ENCODE results near the gene KIFBP. TPM values are rescaled to one million over a fixed set of nuclear protein-coding genes. Genes with fewer than 3 reads are reported as not detected.

KIFBP gene
- total and polyA plus RNA-seq, 2 donors (not counting 3 experiments of a cell fraction or from before 2014, with no cell fraction given): 17.6 to 39.8 TPM

- no peak overlapping the region for H3K4me3 ChIP-seq (replicated peaks in 1 of 3; ENCODE audit: insufficient read depth in 1 of 3, low read depth in 1 of 3, low read length in 3 of 3)
- CTCF ChIA-PET: no interaction called here
- no peak overlapping the region for H3K27ac ChIP-seq (ENCODE audit: insufficient read depth, low read depth, low read length)
- H3K79me2 ChIP-seq (ENCODE audit: control insufficient read depth, insufficient read depth, low read length): no peaks in the 10 kb centered on the region
- H3K9me1 ChIP-seq (replicated peaks; ENCODE audit: control insufficient read depth, extremely low read depth, insufficient read depth, low read length): no peaks in the 10 kb centered on the region
- POLR2A ChIA-PET: no interaction called here
- no peak overlapping the region for H2AFZ ChIP-seq (ENCODE audit: low read depth, low read length)
- H3K9me3 ChIP-seq (replicated peaks; ENCODE audit: control insufficient read depth, insufficient read depth, low read length): no peaks in the 10 kb centered on the region
- no peaks in the 10 kb centered on the region for H3K36me3 ChIP-seq (ENCODE audit: control insufficient read depth in 2 of 2, extremely low read depth in 1 of 2, insufficient read depth in 2 of 2, low read length in 2 of 2)
- no peaks in the 10 kb centered on the region for H3K27me3 ChIP-seq (ENCODE audit: control insufficient read depth in 2 of 2, insufficient read depth in 2 of 2, low read length in 2 of 2)
- DNase-seq (ENCODE audit: low read depth, low spot score) (peak; percentile 39), FAIRE-seq (no peak)
- intact Hi-C loops (cut with micrococcal nuclease) (no loop called here), dilution Hi-C loops (cut with MboI; ENCODE audit: extremely low pct_ligation_motif_present, low sequenced_read_pairs) (no loop called here)
- H3K4me1 ChIP-seq (ENCODE audit: control insufficient read depth, extremely low read depth, insufficient read depth, low read length): peaks cover 16% of the 10 kb centered on the region
- no TSS peak for BruUV-seq (replicated peaks)
- no peak overlapping the region for H3K4me2 ChIP-seq (ENCODE audit: insufficient read depth, low read length)
- H4K20me1 ChIP-seq (replicated peaks; ENCODE audit: control insufficient read depth, extremely low read depth, insufficient read depth, low read length): no peaks in the 10 kb centered on the region
- TF ChIP-seq, protein P1, sequence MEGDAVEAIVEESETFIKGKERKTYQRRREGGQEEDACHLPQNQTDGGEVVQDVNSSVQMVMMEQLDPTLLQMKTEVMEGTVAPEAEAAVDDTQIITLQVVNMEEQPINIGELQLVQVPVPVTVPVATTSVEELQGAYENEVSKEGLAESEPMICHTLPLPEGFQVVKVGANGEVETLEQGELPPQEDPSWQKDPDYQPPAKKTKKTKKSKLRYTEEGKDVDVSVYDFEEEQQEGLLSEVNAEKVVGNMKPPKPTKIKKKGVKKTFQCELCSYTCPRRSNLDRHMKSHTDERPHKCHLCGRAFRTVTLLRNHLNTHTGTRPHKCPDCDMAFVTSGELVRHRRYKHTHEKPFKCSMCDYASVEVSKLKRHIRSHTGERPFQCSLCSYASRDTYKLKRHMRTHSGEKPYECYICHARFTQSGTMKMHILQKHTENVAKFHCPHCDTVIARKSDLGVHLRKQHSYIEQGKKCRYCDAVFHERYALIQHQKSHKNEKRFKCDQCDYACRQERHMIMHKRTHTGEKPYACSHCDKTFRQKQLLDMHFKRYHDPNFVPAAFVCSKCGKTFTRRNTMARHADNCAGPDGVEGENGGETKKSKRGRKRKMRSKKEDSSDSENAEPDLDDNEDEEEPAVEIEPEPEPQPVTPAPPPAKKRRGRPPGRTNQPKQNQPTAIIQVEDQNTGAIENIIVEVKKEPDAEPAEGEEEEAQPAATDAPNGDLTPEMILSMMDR (IDR thresholded peaks at IDR 0.05; ENCODE audit: extremely low read depth in 1 of 2, insufficient read depth in 1 of 2, low read depth in 1 of 2, low read length in 2 of 2): no peak
- TF ChIP-seq POLR2A (IDR thresholded peaks at IDR 0.05; ENCODE audit: low read depth, low read length): no peak
- no peak for TF ChIP-seq GATA2 (IDR thresholded peaks at IDR 0.05; ENCODE audit: insufficient read depth, insufficient read length, low read depth, low read length)
- TF ChIP-seq EZH2 (IDR thresholded peaks at IDR 0.05; ENCODE audit: borderline replicate concordance, low read depth, low read length, severe bottlenecking): no peak
- TF ChIP-seq MYC (IDR thresholded peaks at IDR 0.05; ENCODE audit: low read depth, low read length): no peak
- TF ChIP-seq FOS (IDR thresholded peaks at IDR 0.05; ENCODE audit: borderline replicate concordance, insufficient read depth, low read length): no peak
- TF ChIP-seq POLR2AphosphoS5 (IDR thresholded peaks at IDR 0.05; ENCODE audit: insufficient read depth, low read depth, low read length): no peak
- TF ChIP-seq JUN (IDR thresholded peaks at IDR 0.05; ENCODE audit: borderline replicate concordance, insufficient read depth, insufficient read length, low read depth): no peak
- TF ChIP-seq MAX (IDR thresholded peaks at IDR 0.05; ENCODE audit: insufficient read depth, insufficient read length): no peak
- H3K9ac ChIP-seq (replicated peaks; ENCODE audit: extremely low read depth, insufficient read depth, low read length): no peak overlapping the region
These were observed 62.7 kb downstream of the KIFBP start for GRCh38 chr10:69051303-69051702.

Measured in endothelial cell of umbilical vein (primary cell).